HepG2 (cell line): ENCODE data around the gene PPA1.

ENCODE experiments used
- ARID4A ChIP-seq: sonication (generic); formaldehyde crosslinking; IDR thresholded peaks from 2 replicates; pipeline ENCODE4 v1.5.0; 2020; ENCODE audit warnings: mild to moderate bottlenecking, missing genetic modification reagents, borderline replicate concordance
- CTCF ChIP-seq: sonication (generic); formaldehyde crosslinking; IDR thresholded peaks from 2 replicates; pipeline ENCODE4 v1.5.0; 2020; ENCODE audit warnings: mild to moderate bottlenecking, missing genetic modification reagents, moderate library complexity
- MAX ChIP-seq: IDR thresholded peaks from 2 replicates; pipeline ENCODE4 v1.6.1; 2012; ENCODE audit warnings: inconsistent platforms
- MYC ChIP-seq: sonication (generic); formaldehyde crosslinking; IDR thresholded peaks from 2 replicates; pipeline ENCODE4 v1.9.0; 2021; ENCODE audit warnings: missing genetic modification reagents, borderline replicate concordance
- RELA ChIP-seq: sonication (generic); formaldehyde crosslinking; IDR thresholded peaks from 2 replicates; pipeline ENCODE4 v1.4.0; 2020; ENCODE audit warnings: missing genetic modification reagents
- USF2 ChIP-seq, 2 experiments: sonication (generic) in 1 of 2; formaldehyde crosslinking in 1 of 2; IDR thresholded peaks; 2 replicates each; pipeline versions ENCODE4 v1.5.1 to v1.6.1; 2011 to 2020; ENCODE audit warnings: borderline replicate concordance in 1 of 2, low read depth in 1 of 2, low read length in 1 of 2, mild to moderate bottlenecking in 1 of 2, missing genetic modification reagents in 1 of 2, moderate library complexity in 1 of 2
- ZFP1 ChIP-seq: IDR thresholded peaks from 2 replicates; pipeline ENCODE4 v1.6.1; 2016

GRCh38 chr10:70191972-70192305, 41.3 kb downstream of the PPA1 start:
- no peak for TF ChIP-seq MYC (CRISPR knock-in tag)
- TF ChIP-seq ARID4A = no peak
- no peak for TF ChIP-seq RELA (CRISPR knock-in tag)
- TF ChIP-seq USF2 (IDR thresholded peaks at IDR 0.05; ENCODE audit: low read depth, low read length) = no peak
- TF ChIP-seq USF2 (CRISPR knock-in tag; IDR thresholded peaks at IDR 0.05; ENCODE audit: borderline replicate concordance) = no peak
- no peak for TF ChIP-seq CTCF (CRISPR knock-in tag)
- no peak for TF ChIP-seq MAX
- no peak for TF ChIP-seq ZFP1 (CRISPR knock-in tag)
